Kidney (tissue), 14 donors: ENCODE measurements around the gene HDAC6. TPM values are rescaled to one million over a fixed set of nuclear protein-coding genes. Genes with fewer than 3 reads are reported as not detected.
A peak's percentile ranks its signal among the peaks of the same experiment; 100 is the strongest.

Experiments used
- DNase-seq, 5 donors: peaks; one replicate each; pipeline ENCODE4 v3.0.0-alpha.2; 2013 to 2020
- FAIRE-seq: peaks from 2 replicates; lab custom pipeline; 2012; peaks lifted over from hg19 to GRCh38; lab: Jason Lieb, UNC
- H3K27ac ChIP-seq, 2 donors: one replicate each; pipeline ENCODE4 v1.7.0; 2013; ENCODE audit warnings: low read depth in 2 of 2, low read length in 2 of 2, inconsistent platforms in 1 of 2
- H3K27me3 ChIP-seq: one replicate; pipeline ENCODE4 v1.7.1; 2013; ENCODE audit warnings: low read length, inconsistent platforms; ENCODE audit not compliant: control insufficient read depth, insufficient read depth
- H3K36me3 ChIP-seq, 3 donors: one replicate each; pipeline versions ENCODE4 v1.7.0 to v1.7.1; 2013; ENCODE audit warnings: low read length in 3 of 3, control low read depth in 1 of 3, inconsistent platforms in 1 of 3; ENCODE audit not compliant: insufficient read depth in 3 of 3, control insufficient read depth in 2 of 3
- H3K4me1 ChIP-seq, 3 donors: one replicate each; pipeline versions ENCODE4 v1.7.0 to v1.7.1; 2013; ENCODE audit warnings: low read length in 3 of 3, inconsistent platforms in 1 of 3, low read depth in 1 of 3; ENCODE audit not compliant: control insufficient read depth in 2 of 3, insufficient read depth in 2 of 3
- H3K4me3 ChIP-seq, 3 donors: one replicate each; pipeline versions ENCODE4 v1.7.0 to v1.8.1; 2013; ENCODE audit warnings: low read length in 3 of 3, control low read depth in 1 of 3, inconsistent platforms in 1 of 3
- H3K9ac ChIP-seq, 3 donors: one replicate each; pipeline versions ENCODE4 v1.7.0 to v1.7.1; 2013; ENCODE audit warnings: low read length in 3 of 3, control low read depth in 1 of 3, inconsistent platforms in 1 of 3
- H3K9me3 ChIP-seq, 3 donors: one replicate each; pipeline versions ENCODE4 v1.7.0 to v1.7.1; 2013; ENCODE audit warnings: low read length in 3 of 3, control low read depth in 1 of 3, inconsistent platforms in 1 of 3; ENCODE audit not compliant: control insufficient read depth in 2 of 3, insufficient read depth in 1 of 3
- intact Hi-C: fragments of 100-400 bp; cut with DNase I; formaldehyde crosslinking; loops from one replicate; pipeline ENCODE4 v1.11.1; 2022
- polyA plus RNA-seq: library from polyadenylated mRNA; stranded (reverse); fragments of 350-450 nt; fragmentation: Illumina TruSeq; extraction: RNeasy Lipid Tissue Mini Kit (QIAGEN cat#74804); gene quantifications from one replicate; pipeline ENCODE4 v1.2.3, GENCODE V29; 2014; ENCODE audit warnings: low read depth, low replicate concordance; ENCODE audit not compliant: insufficient read depth
- total RNA-seq: library from RNA; stranded (reverse); fragmentation: NEBNext Ultra II Directional; extraction: Animal tissue kit (Norgen Biotek cat#: 25700); gene quantifications from one replicate; pipeline ENCODE4 v1.2.1, GENCODE V29; 2021
- TF ChIP-seq, protein P1 (sequence below): IDR thresholded peaks from 3 replicates; pipeline ENCODE4 v1.5.1; 2012; ENCODE audit warnings: mild to moderate bottlenecking, moderate library complexity, borderline replicate concordance; ENCODE audit not compliant: insufficient read depth; ENCODE audit errors: extremely low read depth
- donor health status: control.
- donor health status: control.
- donor health status: control.
- donor health status: control.
- donor health status: control.
- donor health status: DM: yes; HTN: yes; CAD: no.
- donor health status: Normal renal cell carcinoma (clear cell type).

The HDAC6 gene
- total and polyA plus RNA-seq, 2 donors from 2014 or later = 96.9 to 123 TPM

DNA sequence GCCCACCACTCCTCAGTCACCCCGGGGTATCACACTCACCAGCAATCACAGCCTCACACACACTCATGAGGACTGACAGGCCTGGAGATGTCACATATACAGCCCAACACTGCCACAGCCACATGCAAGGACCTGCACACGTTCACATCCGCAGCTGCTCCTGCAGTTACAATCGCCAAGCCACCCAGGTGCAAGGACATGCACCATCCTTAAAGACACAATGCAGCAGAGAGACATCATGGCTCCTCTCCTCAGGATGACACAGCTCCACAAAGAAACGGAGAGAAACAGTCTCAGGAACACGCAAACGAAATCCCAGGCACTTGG lies 32.5 kb downstream of the HDAC6 start:
- Histone ChIP-seq H3K9ac (no peak overlapping the region), H3K36me3 (no peaks in the 10 kb centered on the region), H3K27me3 (peaks cover 2% of the 10 kb centered on the region), H3K4me3 (peak overlapping the region; percentile 46 to 68 (median 56)), H3K27ac (no peak overlapping the region), H3K4me1 (peaks cover 0 to 7% (median 0%) of the 10 kb centered on the region in 3 donors), H3K9me3 (no peaks in the 10 kb centered on the region)
- TF ChIP-seq, protein P1, sequence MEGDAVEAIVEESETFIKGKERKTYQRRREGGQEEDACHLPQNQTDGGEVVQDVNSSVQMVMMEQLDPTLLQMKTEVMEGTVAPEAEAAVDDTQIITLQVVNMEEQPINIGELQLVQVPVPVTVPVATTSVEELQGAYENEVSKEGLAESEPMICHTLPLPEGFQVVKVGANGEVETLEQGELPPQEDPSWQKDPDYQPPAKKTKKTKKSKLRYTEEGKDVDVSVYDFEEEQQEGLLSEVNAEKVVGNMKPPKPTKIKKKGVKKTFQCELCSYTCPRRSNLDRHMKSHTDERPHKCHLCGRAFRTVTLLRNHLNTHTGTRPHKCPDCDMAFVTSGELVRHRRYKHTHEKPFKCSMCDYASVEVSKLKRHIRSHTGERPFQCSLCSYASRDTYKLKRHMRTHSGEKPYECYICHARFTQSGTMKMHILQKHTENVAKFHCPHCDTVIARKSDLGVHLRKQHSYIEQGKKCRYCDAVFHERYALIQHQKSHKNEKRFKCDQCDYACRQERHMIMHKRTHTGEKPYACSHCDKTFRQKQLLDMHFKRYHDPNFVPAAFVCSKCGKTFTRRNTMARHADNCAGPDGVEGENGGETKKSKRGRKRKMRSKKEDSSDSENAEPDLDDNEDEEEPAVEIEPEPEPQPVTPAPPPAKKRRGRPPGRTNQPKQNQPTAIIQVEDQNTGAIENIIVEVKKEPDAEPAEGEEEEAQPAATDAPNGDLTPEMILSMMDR = no peak
- FAIRE-seq (no peak), DNase-seq (no peak)
- intact Hi-C loops = no loop called here

GRCh38 chrX:48835524-48836329 lies 33.9 kb downstream of the HDAC6 start, which contains the start of gene PCSK1N:
Gene PCSK1N, minus strand, starts transcription at chrX:48835610. Its CDS starts 78 bp downstream, at chrX:48835532.
- no peaks in the 10 kb centered on the region for H3K9me3 ChIP-seq
- peaks cover 2% of the 10 kb centered on the region for H3K27me3 ChIP-seq
- DNase-seq (peak; percentile 87 to 92 (median 88)), FAIRE-seq (no peak)
- no peaks in the 10 kb centered on the region for H3K36me3 ChIP-seq
- no peak within 1 kb of the TSS for H3K27ac ChIP-seq
- peak within 1 kb of the TSS in 2 of 3 donors; percentile 19 to 22 for H3K9ac ChIP-seq
- H3K4me3 ChIP-seq = peak within 1 kb of the TSS; percentile 46 to 68 (median 56)
- TF ChIP-seq, protein P1 = no peak
- peaks cover 0 to 7% (median 0%) of the 10 kb centered on the region in 3 donors for H3K4me1 ChIP-seq
- intact Hi-C loops = no loop called here

GRCh38 chrX:48839686-48840085 lies 37.8 kb downstream of the HDAC6 start:
- Histone ChIP-seq H3K9me3 (no peaks in the 10 kb centered on the region), H3K27ac (no peak overlapping the region), H3K27me3 (peaks cover 2% of the 10 kb centered on the region), H3K4me3 (no peak overlapping the region), H3K4me1 (peaks cover 0 to 3% (median 0%) of the 10 kb centered on the region in 3 donors), H3K36me3 (no peaks in the 10 kb centered on the region), H3K9ac (no peak overlapping the region)
- FAIRE-seq (no peak), DNase-seq (no peak)
- TF ChIP-seq, protein P1 = no peak
- intact Hi-C loops = no loop called here
